BJ (cell line): ENCODE data around the gene TAF1B. TPM values are rescaled to one million over a fixed set of nuclear protein-coding genes. Genes with fewer than 3 reads are reported as not detected.

ENCODE experiments used
- CTCF ChIA-PET: fragments of 350-600 bp; formaldehyde crosslinking; extraction: SDS; loops from one replicate; lab custom pipeline; 2021; ENCODE audit warnings: antibody characterized with exemption, inconsistent platforms; lab: Yijun Ruan, JAX
- POLR2A ChIA-PET: fragments of 300-600 bp; sonication (Branson Sonifier 250); formaldehyde crosslinking; extraction: SDS; loops from one replicate; lab custom pipeline; 2021; ENCODE audit warnings: antibody characterized with exemption; lab: Charles Lee
- DNase-seq: peaks from one replicate; pipeline ENCODE4 v3.0.0-alpha.2; 2011; ENCODE audit warnings: low read depth
- H3K27me3 ChIP-seq: 2 replicates; pipeline ENCODE4 v1.6.0; 2011; ENCODE audit warnings: low read length; ENCODE audit not compliant: control insufficient read depth, insufficient read depth
- H3K36me3 ChIP-seq: 2 replicates; pipeline ENCODE4 v1.5.1; 2011; ENCODE audit warnings: low read length; ENCODE audit not compliant: control insufficient read depth, insufficient read depth
- H3K4me3 ChIP-seq: 2 replicates; pipeline ENCODE4 v1.5.1; 2011; ENCODE audit warnings: low read depth, mild to moderate bottlenecking, control low read depth, low read length
- polyA plus RNA-seq: library from polyadenylated mRNA; depleted of rRNA; stranded (reverse); fragments of >200 nt; gene quantifications from 2 replicates; pipeline ENCODE4 v1.2.3, GENCODE V29; 2011
- TF ChIP-seq, protein P1 (sequence below): IDR thresholded peaks from 2 replicates; pipeline ENCODE4 v1.5.1; 2011; ENCODE audit warnings: low read depth, mild to moderate bottlenecking, control low read depth, inconsistent platforms, low read length, moderate library complexity; ENCODE audit not compliant: insufficient read depth

The TAF1B gene
- polyA plus RNA-seq, 1 experiment, result 7.6 TPM

DNA sequence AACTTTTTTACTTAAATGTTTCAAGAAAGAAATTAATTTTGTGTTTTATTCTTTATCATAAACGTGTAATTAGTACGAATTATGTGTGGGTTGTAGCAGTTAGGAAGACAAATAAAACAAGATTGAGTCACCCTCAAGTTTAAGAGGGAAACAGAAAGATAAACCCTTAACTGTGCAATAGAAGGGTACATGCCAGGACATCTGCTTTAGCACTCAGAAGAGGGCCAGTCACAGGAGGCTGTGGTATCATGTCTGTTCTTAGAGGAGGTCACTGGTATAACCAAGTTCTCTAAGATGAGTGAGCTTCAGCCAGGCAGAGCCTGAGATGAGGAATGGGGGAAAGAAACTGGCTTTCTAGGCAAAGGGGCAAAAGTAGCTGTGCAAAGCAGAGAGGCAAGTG is 65.8 kb downstream of the TAF1B start:
- ChIA-PET POLR2A (no interaction called here), CTCF (no interaction called here)
- TF ChIP-seq, protein P1, sequence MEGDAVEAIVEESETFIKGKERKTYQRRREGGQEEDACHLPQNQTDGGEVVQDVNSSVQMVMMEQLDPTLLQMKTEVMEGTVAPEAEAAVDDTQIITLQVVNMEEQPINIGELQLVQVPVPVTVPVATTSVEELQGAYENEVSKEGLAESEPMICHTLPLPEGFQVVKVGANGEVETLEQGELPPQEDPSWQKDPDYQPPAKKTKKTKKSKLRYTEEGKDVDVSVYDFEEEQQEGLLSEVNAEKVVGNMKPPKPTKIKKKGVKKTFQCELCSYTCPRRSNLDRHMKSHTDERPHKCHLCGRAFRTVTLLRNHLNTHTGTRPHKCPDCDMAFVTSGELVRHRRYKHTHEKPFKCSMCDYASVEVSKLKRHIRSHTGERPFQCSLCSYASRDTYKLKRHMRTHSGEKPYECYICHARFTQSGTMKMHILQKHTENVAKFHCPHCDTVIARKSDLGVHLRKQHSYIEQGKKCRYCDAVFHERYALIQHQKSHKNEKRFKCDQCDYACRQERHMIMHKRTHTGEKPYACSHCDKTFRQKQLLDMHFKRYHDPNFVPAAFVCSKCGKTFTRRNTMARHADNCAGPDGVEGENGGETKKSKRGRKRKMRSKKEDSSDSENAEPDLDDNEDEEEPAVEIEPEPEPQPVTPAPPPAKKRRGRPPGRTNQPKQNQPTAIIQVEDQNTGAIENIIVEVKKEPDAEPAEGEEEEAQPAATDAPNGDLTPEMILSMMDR, result no peak
- Histone ChIP-seq H3K27me3 (no peaks in the 10 kb centered on the region), H3K36me3 (no peaks in the 10 kb centered on the region; the same call in none of the 2 replicates), H3K4me3 (no peak overlapping the region)
- no peak for DNase-seq

DNA sequence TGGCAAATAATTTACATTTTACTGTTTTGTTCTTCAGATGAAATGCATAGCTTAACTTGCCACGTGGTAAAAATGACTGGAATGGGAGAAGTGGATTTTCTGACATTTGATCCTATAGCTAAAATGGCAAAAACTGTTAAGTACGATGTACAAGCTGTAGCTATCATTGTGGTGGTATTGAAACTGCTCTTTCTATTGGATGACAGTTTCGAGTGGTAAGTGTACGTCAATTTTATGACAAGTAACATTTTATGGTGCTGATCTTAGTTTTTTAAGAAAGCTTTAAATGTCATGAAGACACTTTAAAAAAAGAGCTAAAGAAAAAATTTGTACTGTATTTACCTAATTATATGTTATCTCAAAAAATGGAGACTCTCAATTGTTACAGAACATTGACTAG is 67.4 kb downstream of the TAF1B start:
- DNase-seq, result no peak
- ChIA-PET CTCF (interaction anchor here (1.6 kb wide), 1 partner anchor 30 kb away, joined by 5 read pairs; no protein-coding TSS in a partner anchor), POLR2A (interaction anchor here (0.6 to 0.7 kb wide), 2 partner anchors 10 to 15 kb away, joined by 3 to 5 read pairs; no protein-coding TSS in a partner anchor)
- TF ChIP-seq, protein P1, result no peak
- Histone ChIP-seq H3K4me3 (no peak overlapping the region), H3K36me3 (no peaks in the 10 kb centered on the region; the same call in 1 of the 2 replicates), H3K27me3 (no peaks in the 10 kb centered on the region)

DNA sequence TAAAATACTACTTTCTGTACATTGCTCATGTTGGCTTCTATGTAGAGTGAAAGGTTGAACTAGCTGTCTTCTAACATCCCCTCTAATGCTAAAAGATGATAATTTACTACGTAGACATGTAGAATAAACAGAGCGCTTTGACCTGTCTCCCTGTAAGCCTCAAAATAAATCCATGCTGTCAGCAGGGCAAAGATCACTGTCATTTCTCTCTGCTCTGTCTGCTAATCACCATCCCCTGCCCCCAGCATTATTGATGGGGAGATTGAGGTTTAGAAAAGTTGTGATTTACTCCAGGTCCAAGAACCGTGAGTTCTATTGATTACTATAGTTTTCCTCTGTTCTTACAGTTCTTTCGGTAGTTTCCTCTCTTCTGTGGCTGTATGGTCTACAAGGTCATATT is 69.2 kb downstream of the TAF1B start:
- no peak overlapping the region for H3K4me3 ChIP-seq
- DNase-seq, result no peak
- no peaks in the 10 kb centered on the region for H3K27me3 ChIP-seq
- CTCF ChIA-PET, result no interaction called here
- POLR2A ChIA-PET, result no interaction called here
- TF ChIP-seq, protein P1, result no peak
- no peaks in the 10 kb centered on the region for H3K36me3 ChIP-seq

DNA sequence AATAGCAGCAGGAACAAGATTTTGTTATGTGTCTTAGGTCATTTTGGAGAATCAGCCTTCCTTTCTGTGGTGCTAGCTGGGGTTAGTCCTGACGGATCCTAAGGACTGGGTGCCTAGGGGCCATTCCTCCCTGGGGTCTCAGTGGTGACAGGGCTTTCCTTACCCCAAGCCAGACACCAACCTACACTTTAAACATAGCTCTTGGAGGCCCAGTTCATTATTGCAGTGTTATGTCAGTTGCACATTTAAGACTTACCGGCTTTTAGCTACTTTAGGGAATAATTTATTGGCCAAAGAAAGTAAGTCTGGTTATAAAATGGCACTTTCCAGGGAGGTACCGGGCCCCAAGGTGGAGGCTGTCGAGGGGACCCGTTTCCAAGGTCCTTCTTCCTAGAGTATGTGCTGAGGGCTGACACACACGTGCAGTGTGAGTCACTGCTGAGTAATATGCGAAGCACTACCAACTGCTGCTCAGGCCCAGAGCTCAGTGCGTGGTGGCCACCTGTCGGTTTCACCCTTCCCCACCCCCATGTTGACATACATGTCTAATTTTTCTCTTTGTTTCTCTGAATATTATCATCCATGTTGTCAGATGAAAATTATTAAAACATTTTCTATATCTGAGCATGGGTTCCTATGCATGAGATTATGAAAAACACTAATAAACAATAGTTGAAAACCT is 71.3 kb downstream of the TAF1B start:
- Histone ChIP-seq H3K27me3 (no peaks in the 10 kb centered on the region), H3K36me3 (no peaks in the 10 kb centered on the region; the same call in 1 of the 2 replicates), H3K4me3 (no peak overlapping the region)
- peak; percentile 17 for DNase-seq
- POLR2A ChIA-PET, result no interaction called here
- CTCF ChIA-PET, result interaction anchor here (0.7 to 1.8 kb wide), 4 partner anchors 10 to 144 kb away, joined by 3 to 7 read pairs (median 3); no protein-coding TSS in a partner anchor
- TF ChIP-seq, protein P1, result no peak

DNA sequence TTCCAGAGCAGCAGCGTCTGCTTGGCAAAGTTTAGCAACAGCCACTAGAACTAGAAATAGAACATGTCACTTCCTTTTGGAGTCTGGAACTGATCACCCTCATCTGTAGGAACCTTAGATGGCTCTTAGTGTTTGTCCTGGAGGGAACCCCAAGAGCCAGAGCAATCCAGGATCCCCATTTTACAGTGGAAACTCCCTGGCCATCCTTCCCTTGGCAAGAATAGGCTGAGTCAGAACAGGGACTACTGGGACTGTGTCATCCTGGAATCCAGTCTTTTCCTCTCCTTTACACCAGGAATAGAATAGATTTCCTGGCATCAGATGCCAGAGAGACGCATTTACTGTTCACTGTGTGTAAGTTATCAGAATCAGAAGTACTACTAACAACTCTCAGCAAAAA is 75.0 kb downstream of the TAF1B start:
- Histone ChIP-seq H3K4me3 (no peak overlapping the region), H3K27me3 (no peaks in the 10 kb centered on the region), H3K36me3 (no peaks in the 10 kb centered on the region; the same call in 1 of the 2 replicates)
- ChIA-PET CTCF (interaction anchor here (0.8 kb wide), 1 partner anchor 105 kb away, joined by 3 read pairs; no protein-coding TSS in a partner anchor), POLR2A (no interaction called here)
- no peak for DNase-seq
- TF ChIP-seq, protein P1, result no peak
